22Rv1 (cell line): Measurements from ENCODE around the gene GJB2.

ENCODE experiments used
- CTCF ChIP-seq: fragments of 450-650 bp; IDR thresholded peaks from 2 replicates; pipeline ENCODE4 v1.5.1; 2017; ENCODE audit warnings: mild to moderate bottlenecking
- ZFX ChIP-seq: fragments of 450-650 bp; IDR thresholded peaks from 2 replicates; pipeline ENCODE4 v1.6.1; 2017; ENCODE audit warnings: antibody characterized with exemption, borderline replicate concordance

GRCh38 chr13:20149762-20150161, 43.0 kb downstream of the GJB2 start:
- TF ChIP-seq CTCF (no peak), ZFX (no peak)
